HG03060 (cell line): Measurements from ENCODE around the gene COMTD1.
"Not testable (repeated sequence)": the region's sequence is repeated elsewhere in the genome, so short reads cannot be mapped to it uniquely, and the experiment has no call there.

ENCODE experiments used
- ATAC-seq: cut with Tn5 transposase; IDR thresholded peaks from one replicate; pipeline ENCODE4 v1.9.1; 2021; ENCODE audit warnings: low read depth, moderate number of reproducible peaks; ENCODE audit not compliant: unreplicated experiment

Gene COMTD1

GRCh38 chr10:75199949-75200348 is 35.8 kb downstream of the COMTD1 start:
- not testable (repeated sequence) for ATAC-seq

- ATAC-seq: no peak
Measured at GRCh38 chr10:75197906-75198305, 37.9 kb downstream of the COMTD1 start.

DNA sequence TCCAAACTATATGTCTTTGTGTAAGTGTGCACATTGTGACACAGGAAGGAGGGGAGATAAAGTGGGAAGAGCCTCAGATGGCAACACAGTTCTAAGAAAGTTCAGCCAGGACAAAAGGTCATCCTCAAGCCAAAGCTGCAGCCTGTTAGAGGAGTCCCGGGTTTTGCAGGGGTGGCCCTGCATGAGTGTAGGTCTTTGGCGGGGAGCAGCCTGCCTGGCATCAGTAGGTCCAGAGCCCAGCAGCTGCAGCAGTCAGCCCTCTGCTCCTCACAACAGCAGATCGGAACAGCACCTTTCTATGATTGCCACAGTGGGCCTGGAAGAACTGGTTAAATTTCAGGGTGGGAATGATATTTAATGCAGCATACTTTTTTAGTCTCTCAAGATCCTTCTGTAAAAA is 38.7 kb downstream of the COMTD1 start:
- ATAC-seq: no peak

DNA sequence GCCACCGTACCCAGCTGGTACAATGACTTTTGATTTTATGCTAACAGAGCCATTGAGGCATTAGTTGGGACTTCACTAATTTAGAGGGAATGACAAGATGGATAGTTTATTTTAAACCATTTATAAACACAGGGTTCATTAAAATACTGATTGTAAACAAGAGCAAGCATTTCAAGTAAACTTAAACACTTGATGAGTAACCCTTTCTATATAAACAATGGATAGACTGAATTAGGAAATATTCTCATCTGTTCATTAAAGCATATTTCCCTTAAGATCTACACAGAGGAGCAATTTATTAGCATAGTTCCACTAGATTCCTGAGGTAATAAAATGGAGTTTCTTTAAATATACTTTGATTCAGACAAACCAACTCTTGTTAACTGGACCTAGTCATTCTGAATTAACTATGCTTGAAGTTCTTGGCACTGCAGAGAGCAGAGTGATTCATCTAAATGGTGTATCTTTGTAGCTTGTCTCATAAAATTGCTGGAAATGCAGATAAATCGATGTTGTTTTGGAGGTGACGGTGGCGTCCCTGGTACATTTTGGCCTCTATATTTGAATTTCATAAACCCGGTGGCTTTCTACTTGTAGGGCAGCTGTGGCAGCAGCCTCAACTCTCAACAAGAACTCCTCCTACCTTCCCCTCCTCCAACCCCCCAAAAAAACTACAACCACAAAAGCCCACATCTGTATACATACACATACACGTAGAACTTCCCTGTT is 40.6 kb downstream of the COMTD1 start:
- ATAC-seq: no peak

- ATAC-seq: not testable (repeated sequence)
Measured at GRCh38 chr10:75194625-75195024, 41.1 kb downstream of the COMTD1 start.

GRCh38 chr10:75191821-75192568 is 43.8 kb downstream of the COMTD1 start:
- no peak for ATAC-seq

GRCh38 chr10:75189266-75190096 is 46.3 kb downstream of the COMTD1 start:
- no peak for ATAC-seq

DNA sequence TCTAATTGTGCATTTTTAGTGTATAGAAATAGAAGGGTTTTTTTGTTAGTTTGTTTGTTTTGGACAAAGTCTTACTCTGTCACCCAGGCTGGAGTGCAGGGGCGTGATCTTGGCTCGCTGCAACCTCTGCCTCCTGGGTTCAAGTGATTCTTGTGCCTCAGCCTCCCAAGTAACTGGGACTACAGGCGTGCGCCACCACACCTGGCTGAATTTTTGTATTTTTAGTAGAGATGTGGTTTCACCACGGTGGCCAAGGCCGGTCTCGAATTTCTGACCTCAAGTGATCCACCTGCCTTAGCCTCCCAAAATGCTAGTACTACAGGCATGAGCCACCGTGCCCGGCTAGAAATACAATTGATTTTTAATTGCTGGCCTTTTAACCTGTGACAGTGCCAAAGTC is 47.2 kb downstream of the COMTD1 start:
- not testable (repeated sequence) for ATAC-seq

GRCh38 chr10:75187961-75188426 is 47.8 kb downstream of the COMTD1 start:
- no peak for ATAC-seq

DNA sequence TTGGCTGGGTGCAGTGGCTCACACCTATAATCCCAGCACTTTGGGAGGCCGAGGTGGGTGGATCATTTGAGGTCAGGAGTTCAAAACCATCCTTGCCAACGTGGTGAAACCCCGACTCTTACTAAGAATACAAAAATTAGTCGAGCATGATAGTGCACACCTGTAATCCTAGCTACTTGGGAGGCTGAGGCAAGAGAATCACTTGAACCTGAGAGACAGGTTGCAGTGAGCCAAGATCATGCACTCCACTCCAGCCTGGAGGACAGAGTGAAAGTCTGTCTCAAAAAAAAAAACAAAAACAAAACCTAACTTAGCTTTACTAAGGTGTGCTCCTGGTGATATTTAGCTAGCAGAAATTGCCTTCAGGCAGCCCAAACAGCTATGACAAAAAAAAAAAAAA is 49.4 kb downstream of the COMTD1 start:
- no peak for ATAC-seq
